ENCODE data around the gene TMEM176A.
"Not testable (repeated sequence)": the region's sequence is repeated elsewhere in the genome, so short reads cannot be mapped to it uniquely, and the experiment has no call there.

The TMEM176A gene

DNA sequence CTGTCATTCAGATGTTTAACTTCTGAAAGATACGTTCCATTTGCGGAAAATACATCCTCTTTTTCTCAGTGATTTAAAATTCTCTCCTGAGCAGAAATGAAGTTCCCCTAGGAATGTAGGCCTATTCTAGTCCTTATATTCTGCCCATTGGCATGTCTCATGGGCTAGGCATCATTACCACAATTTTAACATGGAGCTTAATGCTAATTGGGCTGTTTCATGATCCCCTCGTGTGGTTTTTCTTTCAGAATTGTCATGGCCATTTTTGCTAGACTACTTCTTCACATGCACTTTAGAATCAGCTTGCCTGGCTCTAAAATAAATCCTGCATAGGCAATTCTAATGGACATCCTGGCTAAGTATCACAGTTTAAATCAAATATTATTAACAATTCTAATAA is 1.4 kb upstream of the TMEM176A start:
- no peak for TF ChIP-seq POLR2A (IDR thresholded peaks at IDR 0.05; ENCODE audit: low read depth, low read length)
- no peak for DNase-seq (ENCODE audit: insufficient read length, low spot score)
- FAIRE-seq: no peak

DNA sequence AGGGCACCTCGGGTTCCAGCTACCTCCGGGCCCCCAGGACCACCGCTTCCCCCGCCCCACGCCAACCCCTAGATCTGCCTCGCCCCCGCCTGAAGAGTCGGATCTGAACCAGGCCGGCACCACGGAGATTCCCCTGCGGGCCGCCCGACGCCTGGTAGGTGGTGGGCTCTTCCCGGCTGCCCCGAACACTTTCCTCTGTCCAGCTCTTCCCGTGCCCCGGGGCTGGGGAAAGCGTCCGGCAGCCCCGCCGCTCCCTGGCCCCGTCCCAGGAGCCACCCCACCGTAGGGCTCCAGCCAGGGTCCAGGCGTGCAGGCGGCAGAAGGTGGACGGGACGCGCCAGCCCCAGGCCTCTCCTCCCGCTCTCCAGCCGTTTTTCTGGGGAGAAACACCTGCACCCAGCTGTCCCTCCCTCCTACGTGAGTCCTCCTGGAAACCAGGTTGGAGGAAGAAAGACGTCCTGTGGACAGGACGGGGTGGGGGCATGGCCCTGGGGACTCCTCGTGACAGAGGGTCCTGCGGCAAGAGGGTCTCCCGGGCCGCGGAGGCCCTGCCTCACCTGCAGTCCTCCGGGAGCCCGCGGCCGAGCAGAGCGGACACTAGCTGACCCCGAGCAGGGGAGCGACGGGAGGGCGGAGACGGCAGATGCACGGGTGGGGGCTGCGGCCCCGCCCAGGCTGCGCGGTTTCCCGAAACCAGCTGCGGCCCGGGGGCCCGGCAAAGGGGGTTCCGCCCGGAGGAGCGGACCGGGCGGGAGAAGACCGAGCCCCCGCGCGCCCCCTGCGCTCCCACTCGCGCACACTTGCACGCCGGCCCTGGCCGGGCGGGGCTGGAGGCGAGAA is 608 bp upstream of the TMEM176A start, which contains the start of gene TMEM176B:
Gene TMEM176B (minus strand): TSS at position 624 of the 840 bp plus-strand sequence. CDS start 3,795 bp downstream, outside the sequence.
- no peak for DNase-seq (ENCODE audit: insufficient read length, low spot score)
- FAIRE-seq: no peak

DNA sequence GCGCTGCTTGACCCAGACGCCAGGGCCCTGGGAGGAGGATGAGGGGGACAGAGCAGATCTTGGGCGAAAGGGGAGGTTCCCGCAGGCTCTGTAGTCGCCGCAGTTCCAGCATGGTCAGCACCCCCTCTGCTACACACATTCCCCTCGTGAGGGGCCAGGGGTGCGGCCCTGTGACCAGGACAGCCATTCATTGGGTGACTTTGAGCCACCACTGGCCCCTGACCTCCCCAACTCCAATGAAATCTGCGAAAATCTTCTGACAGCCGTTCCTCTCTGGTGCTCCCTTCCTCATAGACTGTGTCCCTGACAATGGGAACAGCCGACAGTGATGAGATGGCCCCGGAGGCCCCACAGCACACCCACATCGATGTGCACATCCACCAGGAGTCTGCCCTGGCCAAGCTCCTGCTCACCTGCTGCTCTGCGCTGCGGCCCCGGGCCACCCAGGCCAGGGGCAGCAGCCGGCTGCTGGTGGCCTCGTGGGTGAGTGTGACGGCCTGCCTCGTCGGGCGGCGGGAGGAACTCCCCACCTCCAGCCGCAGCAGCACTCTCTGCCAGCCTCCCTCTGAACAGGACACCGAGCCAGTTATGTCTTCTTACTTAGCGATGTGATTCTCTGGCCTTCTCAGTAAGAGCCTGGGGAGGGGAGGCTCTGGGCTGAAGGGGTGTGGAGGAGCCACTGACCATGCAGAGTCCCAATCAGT is 825 bp downstream of the TMEM176A start:
- DNase-seq (ENCODE audit: insufficient read length, low spot score): no peak
- no peak for TF ChIP-seq POLR2A (IDR thresholded peaks at IDR 0.05; ENCODE audit: low read depth, low read length)
- FAIRE-seq: no peak

More for the DNA sequence above, 608 bp upstream of the TMEM176A start, which contains the start of gene TMEM176B:
- no peak for TF ChIP-seq POLR2A (IDR thresholded peaks at IDR 0.05; ENCODE audit: low read depth, low read length)

DNA sequence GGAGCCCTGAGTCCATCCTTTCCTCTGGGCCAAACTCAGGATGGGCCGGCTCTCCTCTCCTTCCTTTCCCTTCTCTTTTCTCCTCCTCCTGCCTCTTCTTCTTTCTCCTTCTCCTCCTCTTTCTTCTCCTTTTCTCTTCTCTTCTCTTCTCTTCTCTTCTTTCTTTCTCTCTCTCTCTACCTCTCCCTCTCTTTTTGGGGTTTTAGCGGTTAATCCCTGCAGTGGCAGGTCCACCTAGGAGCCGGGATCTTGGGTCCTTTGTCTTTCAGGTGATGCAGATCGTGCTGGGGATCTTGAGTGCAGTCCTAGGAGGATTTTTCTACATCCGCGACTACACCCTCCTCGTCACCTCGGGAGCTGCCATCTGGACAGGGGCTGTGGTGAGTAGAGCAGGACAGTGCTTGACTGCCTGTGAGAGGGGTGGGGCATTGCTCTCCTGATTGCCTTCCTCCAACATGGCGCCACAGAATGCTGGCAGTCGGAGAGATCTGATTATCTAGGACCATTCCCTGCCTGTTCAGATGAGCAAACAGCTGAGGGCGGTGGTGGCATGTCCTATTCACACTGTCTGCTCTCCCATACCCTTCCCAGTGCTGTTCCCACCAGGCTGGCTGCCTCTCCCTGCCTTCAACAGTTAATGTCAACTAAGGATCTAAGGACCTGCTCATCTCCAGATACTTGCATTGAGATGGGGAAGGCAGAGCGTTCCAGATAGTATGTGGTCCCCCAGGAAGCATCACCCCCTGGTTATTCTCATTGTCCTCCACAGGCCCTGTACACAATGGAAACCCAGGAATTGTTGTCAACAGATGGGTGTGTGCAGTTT is 1.6 kb downstream of the TMEM176A start:
- no peak for FAIRE-seq
- DNase-seq (ENCODE audit: insufficient read length, low spot score): no peak
- TF ChIP-seq POLR2A (IDR thresholded peaks at IDR 0.05; ENCODE audit: low read depth, low read length): no peak

DNA sequence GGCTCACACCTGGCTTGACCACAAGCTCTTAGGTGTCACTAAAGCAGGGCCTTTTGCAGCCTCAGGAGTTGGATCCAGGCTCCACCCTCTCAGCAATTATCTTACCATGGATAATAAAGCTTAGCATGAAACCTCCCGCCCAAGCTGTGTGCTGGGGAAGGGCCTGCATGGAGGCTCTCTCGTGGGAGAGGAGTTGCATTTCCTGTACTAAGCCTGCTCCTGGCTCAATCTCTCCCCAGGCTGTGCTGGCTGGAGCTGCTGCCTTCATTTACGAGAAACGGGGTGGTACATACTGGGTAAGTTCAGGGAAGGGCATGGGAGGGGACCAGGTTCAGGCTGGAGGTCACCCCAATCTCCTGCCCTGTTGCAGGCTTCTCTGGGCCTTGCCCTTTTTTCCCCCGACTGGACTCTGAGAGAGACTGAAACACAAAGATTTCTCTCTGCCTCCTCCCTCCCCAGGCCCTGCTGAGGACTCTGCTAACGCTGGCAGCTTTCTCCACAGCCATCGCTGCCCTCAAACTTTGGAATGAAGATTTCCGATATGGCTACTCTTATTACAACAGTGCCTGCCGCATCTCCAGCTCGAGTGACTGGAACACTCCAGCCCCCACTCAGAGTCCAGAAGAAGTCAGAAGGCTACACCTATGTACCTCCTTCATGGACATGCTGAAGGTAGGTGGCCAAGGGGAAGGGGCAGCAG is 2.7 kb downstream of the TMEM176A start:
- TF ChIP-seq POLR2A (IDR thresholded peaks at IDR 0.05; ENCODE audit: low read depth, low read length): no peak
- FAIRE-seq (no peak), DNase-seq (ENCODE audit: insufficient read length, low spot score) (no peak)

DNA sequence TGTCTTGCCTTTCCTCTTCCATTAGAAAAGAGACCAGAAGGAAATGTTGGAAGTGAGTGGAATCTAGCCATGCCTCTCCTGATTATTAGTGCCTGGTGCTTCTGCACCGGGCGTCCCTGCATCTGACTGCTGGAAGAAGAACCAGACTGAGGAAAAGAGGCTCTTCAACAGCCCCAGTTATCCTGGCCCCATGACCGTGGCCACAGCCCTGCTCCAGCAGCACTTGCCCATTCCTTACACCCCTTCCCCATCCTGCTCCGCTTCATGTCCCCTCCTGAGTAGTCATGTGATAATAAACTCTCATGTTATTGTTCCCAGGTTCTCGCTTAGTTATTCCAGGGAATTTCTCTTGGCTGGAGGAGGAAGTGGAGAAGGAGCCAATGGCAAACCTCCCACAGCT is 4.2 kb downstream of the TMEM176A start:
- TF ChIP-seq POLR2A (IDR thresholded peaks at IDR 0.05; ENCODE audit: low read depth, low read length): no peak
- FAIRE-seq: no peak
- DNase-seq (ENCODE audit: insufficient read length, low spot score): no peak

DNA sequence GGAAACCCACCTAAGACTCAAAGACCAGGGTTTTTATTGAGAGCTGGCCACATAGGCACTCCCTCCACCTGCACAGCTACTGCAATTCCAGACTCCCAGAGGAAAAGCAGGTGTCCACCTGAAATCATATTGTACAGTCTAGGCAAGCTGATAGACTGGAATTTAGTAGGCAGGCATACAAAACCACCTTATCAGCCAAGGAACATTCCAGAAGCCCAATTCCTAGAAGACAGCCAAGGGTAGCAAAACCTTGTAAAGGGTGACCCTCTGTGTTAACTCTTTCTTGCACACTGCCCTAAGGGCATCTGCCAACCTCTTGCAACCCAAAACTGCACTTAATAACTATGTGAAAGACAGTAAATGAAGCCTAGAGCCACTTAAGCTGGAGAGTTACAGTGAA is 5.3 kb downstream of the TMEM176A start:
- no peak for TF ChIP-seq POLR2A (IDR thresholded peaks at IDR 0.05; ENCODE audit: low read depth, low read length)
- DNase-seq (ENCODE audit: insufficient read length, low spot score): no peak
- no peak for FAIRE-seq

DNA sequence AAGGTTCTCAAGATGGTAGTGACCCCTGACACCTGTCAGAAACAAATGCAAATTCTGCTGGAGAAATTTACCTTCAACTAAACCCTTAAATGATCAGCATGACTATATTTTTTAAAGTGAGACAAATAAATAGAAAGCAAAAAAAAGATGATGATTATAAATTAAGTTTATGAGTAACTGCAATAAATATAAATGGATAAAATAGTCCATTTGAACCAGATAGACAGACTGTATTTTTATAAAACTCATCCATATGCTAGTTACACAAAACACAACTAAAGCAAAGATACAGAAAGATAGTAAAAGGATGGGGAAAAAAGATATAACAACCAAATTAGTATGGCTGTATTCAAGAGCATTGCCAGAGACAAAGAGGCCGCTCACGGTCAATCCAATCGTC is 5.9 kb downstream of the TMEM176A start:
- no peak for TF ChIP-seq POLR2A (IDR thresholded peaks at IDR 0.05; ENCODE audit: low read depth, low read length)
- DNase-seq (ENCODE audit: insufficient read length, low spot score) (no peak), FAIRE-seq (no peak)

DNA sequence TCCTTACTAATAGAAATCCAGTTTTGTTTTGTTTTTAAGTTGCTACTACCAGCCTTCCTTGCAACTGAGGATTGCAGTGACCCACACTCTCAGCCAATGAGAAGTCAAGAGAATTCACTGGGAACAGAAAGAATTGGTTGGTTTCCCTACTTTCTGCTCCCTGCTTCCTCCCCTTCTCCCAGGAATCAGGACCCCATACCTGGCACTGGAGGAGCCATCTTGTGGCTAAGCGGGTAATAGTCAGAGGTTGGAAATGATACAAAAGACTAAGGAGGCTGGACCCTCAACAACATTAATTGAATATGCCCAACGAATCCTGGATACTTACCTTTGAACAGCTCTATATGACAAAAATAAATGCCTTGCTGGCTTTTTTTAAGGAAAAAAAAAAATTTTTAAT is 6.3 kb downstream of the TMEM176A start:
- no peak for FAIRE-seq
- no peak for DNase-seq (ENCODE audit: insufficient read length, low spot score)
- TF ChIP-seq POLR2A (IDR thresholded peaks at IDR 0.05; ENCODE audit: low read depth, low read length): no peak

DNA sequence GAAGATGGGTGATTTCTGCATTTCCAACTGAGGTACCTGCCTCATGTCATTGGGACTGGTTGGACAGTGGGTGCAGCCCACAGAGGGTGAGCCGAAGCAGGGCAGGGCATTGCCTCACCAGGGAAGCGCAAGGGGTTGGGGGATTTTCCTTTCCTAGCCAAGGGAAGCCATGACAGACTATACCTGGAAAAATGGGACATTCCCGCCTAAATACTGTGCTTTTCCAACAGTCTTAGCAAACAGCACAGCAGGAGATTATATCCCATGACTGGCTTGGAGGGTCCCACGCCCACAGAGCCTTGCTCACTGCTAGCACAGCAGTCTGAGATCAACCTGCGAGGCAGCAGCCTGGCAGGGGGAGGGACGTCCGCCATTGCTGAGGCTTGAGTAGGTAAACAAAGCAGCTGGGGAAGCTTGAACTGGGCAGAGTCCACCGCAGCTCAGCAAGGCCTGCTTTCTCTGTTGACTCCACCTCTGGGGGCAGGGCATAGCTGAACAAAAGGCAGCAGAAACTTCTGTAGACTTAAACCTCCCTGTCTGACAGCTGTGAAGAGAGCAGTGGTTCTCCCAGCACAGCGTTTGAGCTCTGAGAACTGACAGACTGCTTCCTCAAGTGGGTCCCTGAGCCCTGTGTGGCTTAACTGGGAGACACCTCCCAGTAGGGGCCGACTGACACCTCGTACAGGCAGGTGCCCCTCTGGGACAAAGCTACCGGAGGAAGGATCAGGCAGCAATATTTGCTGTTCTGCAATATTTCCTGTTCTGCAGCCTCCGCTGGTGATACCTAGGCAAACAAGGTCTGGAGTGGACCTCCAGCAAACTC is 7.3 kb downstream of the TMEM176A start:
- not testable (repeated sequence) for FAIRE-seq; DNase-seq (ENCODE audit: insufficient read length, low spot score)

DNA sequence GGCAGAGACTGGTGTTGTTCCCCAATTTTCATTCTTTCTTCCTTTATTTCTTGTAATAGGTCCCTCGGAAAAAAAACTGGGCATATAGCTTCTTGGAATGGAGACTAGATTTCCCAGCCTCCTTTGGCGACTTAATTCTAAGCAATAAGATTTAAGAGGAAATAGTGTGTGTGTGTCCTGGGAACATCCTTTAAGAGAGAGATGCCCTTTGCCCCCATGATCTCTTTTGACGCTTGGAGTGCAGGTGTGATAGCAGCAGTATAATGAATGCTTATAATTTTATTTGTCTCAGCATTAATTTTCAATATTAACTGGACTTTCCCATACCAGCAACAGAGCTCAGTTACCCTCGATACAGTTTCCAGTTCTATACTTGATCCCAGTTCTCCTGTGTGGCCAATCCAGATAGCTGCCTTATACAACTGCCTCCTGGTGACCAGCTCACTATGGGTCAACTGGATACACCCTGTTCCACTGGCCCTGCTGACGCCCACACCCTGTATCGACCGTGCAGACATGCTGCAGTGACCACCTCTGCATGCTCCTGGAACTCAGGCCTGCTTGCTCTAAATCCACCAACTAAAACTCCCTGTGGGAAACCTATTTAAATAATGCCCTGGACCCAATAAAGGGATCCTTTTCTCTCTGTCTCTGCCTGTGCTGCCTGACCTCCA is 13.9 kb downstream of the TMEM176A start:
- DNase-seq (ENCODE audit: insufficient read length, low spot score) (no peak), FAIRE-seq (no peak)
- no peak for TF ChIP-seq POLR2A (IDR thresholded peaks at IDR 0.05; ENCODE audit: low read depth, low read length)

DNA sequence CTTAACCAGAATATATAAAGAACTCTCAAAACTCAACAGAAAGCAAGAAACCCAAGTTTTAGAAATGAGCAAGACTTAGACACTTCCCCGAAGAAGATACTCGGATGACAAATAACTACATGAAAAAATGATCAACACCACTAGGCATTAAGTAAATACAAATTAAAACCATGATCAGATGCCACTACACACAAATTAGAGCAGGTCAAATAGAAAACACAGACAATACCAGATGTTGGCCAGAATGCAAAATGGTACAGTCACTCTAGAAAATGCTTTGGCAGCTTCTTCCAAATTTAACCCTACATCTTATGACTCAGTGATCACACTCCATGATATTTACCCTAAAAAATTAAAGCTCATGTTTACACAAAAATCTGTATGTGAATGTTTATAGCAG is 18.4 kb downstream of the TMEM176A start:
- DNase-seq (ENCODE audit: insufficient read length, low spot score) (no peak), FAIRE-seq (no peak)
- TF ChIP-seq POLR2A (IDR thresholded peaks at IDR 0.05; ENCODE audit: low read depth, low read length): no peak

Data from H54 (cell line).